NT2/D1 (cell line): Measurements from ENCODE around the gene MOCS2.

Experiments
- SUZ12 ChIP-seq: IDR thresholded peaks from 2 replicates; pipeline ENCODE4 v1.6.1; 2011; ENCODE audit not compliant: insufficient read length, insufficient read depth; ENCODE audit errors: extremely low read depth
- YY1 ChIP-seq: IDR thresholded peaks from 2 replicates; pipeline ENCODE4 v1.6.1; 2011; ENCODE audit not compliant: insufficient read length, insufficient read depth

DNA sequence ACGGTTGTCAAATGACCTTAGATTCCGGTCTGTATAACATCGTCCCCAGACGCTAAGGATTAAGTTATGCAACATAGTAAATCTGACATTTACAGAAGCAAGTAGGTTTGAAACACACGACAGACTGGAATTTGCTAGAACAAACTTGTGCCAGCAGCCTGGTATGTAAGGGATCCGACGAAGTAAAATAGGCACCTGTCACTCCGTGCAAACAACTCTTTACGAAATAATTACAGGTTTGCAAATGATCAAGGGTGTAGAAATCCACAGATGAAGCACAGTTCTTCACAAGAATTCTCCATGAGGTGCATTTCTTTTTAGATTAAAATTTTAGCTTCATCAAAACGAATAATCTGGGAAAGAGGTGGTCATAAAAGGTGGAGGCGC, 508 bp downstream of the MOCS2 start:
- TF ChIP-seq YY1 (no peak), SUZ12 (no peak)
